NCI-H1694 (cell line): ENCODE results near the gene ZNF668.

Experiments
- DNase-seq: peaks from one replicate; lab custom pipeline; 2025; lab: John Stamatoyannopoulos, UW

Gene ZNF668

DNA sequence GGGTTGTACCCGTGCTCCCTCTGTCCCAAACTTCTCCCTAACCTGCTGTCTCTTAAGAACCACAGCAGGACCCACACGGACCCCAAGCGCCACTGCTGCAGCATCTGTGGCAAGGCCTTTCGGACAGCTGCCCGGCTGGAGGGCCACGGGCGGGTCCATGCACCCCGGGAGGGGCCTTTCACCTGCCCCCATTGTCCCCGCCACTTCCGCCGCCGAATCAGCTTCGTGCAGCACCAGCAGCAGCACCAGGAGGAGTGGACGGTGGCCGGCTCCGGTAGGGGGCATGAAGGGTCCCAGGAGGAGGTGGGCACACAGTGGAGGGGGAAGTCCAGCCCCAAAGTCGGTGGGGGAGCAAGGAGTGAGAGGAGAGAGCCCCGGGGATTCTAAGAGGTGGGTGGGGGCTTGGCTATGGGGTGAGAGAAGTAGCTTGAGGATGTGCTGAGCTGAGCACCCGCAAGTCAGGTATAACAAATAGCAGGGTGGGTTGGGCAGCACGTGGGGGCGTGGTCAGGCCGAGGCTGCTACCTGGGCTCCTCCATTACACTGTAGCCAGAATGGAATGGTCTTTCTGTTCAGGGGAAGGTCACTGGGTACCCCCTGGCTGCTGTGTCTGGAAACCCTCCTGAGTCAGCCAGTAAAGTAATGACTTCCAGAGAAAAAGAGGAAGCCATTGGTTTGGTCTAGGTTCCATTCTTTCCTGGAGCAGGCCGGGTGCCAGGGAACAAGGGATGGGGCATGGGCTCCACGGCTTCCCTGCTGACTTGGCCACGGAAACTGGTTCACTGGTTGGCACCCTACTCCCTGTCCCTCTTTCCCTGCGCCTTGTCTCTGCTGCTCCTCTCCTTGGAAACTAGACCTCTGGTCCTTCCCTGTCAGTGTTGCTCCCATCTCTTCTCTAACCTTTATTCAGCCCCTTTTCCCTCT is 7.7 kb upstream of the ZNF668 start:
- no peak for DNase-seq

- no peak for DNase-seq
These were observed 6.8 kb upstream of the ZNF668 start for GRCh38 chr16:31080756-31081419.

DNA sequence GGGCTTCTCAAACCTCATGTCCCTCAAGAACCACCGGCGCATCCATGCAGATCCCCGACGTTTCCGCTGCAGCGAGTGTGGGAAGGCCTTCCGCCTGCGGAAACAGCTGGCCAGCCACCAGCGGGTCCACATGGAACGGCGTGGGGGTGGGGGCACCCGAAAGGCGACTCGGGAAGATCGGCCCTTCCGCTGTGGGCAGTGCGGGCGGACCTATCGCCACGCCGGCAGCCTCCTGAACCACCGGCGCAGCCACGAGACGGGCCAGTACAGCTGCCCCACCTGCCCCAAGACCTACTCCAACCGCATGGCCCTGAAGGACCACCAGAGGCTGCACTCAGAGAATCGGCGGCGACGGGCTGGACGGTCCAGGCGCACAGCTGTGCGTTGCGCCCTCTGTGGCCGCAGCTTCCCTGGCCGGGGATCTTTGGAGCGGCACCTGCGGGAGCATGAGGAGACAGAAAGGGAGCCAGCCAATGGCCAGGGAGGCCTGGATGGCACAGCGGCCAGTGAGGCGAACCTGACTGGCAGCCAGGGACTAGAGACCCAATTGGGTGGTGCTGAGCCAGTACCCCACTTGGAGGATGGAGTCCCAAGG is 6.1 kb upstream of the ZNF668 start:
- DNase-seq = no peak

GRCh38 chr16:31079342-31079944 is 5.4 kb upstream of the ZNF668 start:
- no peak for DNase-seq

DNA sequence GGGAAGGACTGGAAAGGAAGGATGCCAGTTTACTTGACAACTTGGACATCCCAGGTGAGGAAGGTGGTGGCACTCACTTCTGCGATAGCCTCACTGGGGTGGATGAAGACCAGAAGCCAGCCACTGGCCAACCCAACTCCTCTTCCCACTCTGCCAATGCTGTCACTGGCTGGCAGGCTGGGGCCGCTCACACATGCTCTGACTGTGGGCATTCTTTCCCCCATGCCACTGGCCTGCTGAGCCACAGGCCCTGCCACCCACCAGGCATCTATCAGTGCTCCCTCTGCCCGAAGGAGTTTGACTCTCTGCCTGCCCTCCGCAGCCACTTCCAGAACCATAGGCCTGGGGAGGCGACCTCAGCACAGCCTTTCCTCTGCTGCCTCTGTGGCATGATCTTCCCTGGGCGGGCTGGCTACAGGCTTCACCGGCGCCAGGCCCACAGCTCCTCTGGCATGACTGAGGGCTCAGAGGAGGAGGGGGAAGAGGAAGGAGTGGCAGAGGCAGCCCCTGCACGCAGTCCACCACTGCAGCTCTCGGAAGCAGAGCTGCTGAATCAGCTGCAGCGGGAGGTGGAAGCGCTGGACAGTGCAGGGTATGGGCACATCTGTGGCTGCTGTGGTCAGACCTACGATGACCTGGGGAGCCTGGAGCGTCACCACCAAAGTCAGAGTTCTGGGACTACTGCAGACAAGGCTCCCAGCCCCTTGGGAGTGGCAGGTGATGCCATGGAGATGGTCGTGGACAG is 4.7 kb upstream of the ZNF668 start:
- no peak for DNase-seq

DNA sequence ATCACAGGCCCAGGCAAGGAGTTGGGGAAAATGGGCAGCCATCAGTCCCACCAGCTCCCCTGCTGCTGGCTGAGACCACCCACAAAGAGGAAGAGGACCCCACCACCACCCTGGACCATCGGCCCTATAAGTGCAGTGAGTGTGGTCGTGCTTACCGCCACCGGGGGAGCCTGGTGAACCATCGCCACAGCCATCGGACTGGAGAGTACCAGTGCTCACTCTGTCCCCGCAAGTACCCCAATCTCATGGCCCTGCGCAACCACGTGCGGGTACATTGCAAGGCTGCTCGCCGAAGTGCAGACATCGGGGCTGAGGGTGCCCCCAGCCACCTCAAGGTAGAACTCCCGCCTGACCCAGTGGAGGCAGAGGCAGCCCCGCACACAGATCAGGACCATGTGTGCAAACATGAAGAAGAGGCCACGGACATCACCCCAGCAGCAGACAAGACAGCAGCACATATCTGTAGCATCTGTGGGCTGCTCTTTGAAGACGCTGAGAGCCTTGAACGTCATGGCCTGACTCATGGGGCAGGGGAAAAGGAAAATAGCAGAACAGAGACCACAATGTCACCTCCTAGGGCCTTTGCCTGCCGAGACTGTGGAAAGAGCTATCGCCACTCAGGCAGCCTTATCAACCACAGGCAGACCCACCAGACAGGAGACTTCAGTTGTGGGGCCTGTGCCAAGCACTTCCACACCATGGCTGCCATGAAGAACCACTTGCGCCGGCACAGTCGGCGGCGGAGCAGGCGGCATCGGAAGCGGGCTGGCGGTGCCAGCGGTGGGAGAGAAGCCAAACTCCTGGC is 3.8 kb upstream of the ZNF668 start:
- no peak for DNase-seq

DNA sequence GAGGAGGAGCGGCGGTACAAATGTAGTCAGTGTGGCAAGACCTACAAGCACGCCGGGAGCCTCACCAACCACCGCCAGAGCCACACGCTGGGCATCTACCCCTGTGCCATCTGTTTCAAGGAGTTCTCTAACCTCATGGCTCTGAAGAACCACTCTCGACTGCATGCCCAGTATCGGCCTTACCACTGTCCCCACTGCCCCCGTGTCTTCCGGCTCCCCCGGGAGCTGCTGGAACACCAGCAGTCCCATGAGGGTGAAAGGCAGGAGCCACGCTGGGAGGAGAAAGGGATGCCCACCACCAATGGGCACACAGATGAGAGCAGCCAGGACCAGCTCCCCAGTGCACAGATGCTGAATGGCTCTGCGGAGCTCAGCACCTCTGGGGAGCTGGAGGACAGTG is 3.0 kb upstream of the ZNF668 start:
- no peak for DNase-seq

DNA sequence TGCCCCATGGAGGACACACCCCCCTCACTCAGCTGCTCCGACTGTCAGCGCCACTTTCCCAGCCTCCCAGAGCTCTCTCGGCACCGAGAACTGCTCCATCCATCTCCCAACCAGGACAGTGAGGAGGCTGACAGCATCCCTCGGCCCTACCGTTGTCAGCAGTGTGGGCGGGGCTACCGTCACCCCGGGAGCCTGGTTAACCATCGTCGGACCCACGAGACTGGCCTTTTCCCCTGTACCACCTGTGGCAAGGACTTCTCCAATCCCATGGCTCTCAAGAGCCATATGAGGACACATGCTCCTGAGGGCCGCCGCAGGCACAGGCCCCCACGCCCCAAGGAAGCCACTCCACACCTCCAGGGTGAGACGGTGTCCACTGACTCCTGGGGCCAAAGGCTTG is 2.3 kb upstream of the ZNF668 start:
- no peak for DNase-seq

- no peak for DNase-seq
These were observed 759 bp upstream of the ZNF668 start for GRCh38 chr16:31074814-31075183.

- DNase-seq = peak; percentile 79
These were observed 684 bp downstream of the ZNF668 start for GRCh38 chr16:31073142-31073969.

GRCh38 chr16:31072540-31073141 is 1.4 kb downstream of the ZNF668 start:
- DNase-seq = no peak

DNA sequence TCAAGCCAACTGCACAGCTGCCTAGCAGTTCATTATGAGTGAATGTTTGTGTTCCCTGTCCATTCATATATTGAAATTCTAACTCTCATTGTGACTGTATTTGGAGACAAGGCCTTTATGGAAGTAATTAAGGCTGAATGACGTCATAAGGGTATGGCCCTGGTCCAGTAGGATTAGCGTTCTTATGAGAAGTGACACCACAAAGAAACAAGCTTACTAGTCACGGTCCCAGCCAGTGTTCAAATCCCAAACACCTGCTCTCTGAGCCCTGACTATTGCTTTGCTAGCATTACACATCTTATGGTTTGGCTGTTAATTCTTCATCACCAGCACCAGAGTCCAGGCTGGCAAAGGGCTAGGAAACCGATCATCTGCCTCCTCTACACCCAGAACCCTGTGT is 2.2 kb downstream of the ZNF668 start:
- no peak for DNase-seq

DNA sequence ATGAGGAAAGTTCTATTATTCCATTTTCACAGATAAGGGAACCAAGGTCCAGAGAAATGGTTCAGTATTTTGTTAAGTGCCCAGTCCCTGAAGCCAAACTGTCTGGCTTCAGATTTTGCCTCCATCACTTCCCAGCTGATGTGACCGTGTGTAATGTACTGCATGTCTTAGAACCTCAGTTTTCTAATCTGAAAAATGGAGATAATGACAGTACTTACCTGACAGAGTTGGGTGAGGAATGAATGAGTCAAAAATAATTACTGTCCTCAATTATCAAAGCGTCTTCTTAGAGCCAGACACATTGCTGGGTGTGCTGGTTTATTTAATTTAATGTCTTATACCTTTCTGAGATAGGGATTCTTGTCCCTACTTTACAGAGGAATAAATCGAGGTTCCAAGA is 6.7 kb downstream of the ZNF668 start:
- DNase-seq = no peak

DNA sequence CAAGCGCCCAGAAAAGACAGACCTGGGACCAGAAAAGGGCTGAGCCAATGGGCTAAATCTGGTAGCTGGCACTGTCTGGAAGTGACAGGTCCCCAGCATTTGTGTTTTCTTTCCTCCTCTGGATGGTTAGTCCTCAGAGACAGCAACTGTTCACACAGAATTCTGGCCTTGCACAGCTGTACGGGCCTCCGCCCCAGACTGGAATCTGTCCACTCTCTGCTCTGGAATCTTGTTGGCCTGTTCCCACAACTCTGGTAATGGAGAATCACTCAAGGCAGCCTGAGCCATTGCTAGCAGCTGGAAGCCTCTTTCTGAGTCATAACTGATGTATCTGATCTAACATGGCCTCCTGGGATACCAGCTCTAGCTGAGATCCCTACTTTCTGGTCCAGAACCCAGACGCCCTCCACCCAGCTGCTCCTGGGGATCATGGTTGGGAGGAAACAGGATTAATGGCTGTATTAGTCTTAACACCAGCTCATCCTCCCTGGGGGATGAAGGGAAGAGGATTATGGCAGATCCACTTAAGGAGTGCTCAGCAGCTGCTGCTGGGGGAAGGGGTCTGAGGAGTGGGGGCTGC is 9.1 kb downstream of the ZNF668 start:
- DNase-seq = no peak

- no peak for DNase-seq
These were observed 10.0 kb downstream of the ZNF668 start for GRCh38 chr16:31063843-31064611.

DNA sequence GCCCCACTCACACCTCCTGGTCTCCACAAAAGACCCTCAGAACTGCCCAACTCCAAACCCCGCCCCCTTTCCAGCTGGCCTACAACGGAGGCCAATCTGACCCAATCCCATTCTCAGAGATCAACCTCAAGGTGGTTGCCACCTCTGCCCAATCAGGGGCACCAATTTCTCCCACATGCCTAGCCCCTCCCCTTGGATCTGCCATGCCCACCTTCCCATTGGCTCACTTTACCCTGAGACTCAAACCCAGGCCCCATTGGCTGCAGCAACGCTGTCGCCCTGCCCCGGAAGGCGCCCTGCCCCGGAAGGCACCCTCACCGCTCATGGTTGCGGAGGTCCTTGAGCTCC is 10.6 kb downstream of the ZNF668 start:
- no peak for DNase-seq

- DNase-seq = no peak
These were observed 12.1 kb downstream of the ZNF668 start for GRCh38 chr16:31061813-31062440.

DNA sequence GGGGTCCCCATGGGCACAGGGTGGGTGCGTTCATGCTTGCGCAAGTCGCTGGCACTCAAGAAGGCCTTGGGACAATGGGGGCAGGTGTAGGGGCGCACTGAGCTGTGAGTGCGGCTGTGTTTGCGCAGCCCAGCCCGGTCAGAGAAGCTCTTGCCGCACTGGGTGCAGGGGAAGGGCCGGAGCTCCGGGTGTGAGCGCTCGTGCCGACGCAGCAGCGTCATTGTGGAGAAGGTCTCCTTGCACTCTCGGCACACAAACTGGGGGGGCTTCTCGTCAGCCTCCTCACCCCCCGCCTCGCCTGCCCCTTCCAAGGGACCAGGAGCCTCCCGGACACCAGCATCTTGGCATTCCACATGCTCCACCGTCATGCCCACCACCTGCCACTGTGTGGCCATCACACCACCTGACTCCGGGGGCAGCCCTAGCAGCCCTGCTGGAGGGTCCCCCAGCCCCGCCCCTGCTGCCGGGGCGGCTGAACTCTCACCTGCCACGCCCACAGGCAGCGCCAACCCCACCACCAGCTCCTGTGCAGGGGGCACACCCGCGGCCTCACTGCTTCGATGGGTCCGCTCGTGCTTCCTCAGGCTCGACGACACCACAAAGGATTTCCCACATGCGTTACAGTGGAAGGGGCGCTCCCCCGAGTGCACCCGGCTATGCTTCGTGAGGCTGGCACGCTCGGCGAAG is 12.8 kb downstream of the ZNF668 start:
- no peak for DNase-seq
